Astrocyte of the spinal cord (primary cell): Measurements from ENCODE around the gene KCNH4.
"Not testable (repeated sequence)": the region's sequence is repeated elsewhere in the genome, so short reads cannot be mapped to it uniquely, and the experiment has no call there.

Experiments
- DNase-seq: peaks from one replicate; pipeline ENCODE4 v3.0.0; 2011; ENCODE audit warnings: low read depth, low spot score
- H3K4me3 ChIP-seq: 2 replicates; pipeline ENCODE4 v1.5.1; 2011; ENCODE audit warnings: low read depth, mild to moderate bottlenecking, low read length, moderate library complexity
- in situ Hi-C: cut with HindIII; loops from 2 replicates; pipeline ENCODE4 v1.10.0; 2017; ENCODE audit warnings: low sequenced_read_pairs
- TF ChIP-seq, protein P1 (sequence below): IDR thresholded peaks from 2 replicates; pipeline ENCODE4 v1.5.1; 2012; ENCODE audit warnings: low read depth, mild to moderate bottlenecking, low read length, inconsistent platforms

Gene KCNH4

DNA sequence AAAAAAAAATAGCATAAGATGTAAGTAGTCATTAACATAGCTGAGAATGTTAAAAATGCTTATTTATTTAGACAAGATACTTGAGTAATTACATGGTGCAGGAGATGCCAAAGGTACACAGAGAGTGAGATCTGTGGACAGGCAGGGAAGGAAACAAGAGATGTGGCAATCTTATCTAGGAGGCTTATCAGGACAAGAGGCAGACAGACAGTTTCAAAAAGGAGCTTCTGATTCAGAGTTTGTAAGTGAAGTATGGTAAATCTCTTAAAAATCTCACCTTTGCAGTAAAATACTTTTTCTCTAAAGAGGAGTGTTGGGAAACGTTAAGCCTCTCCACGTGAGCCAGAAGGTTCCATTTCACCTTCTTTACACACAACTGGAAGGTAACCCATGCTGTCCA is 33.2 kb upstream of the KCNH4 start:
- H3K4me3 ChIP-seq: no peak overlapping the region
- TF ChIP-seq, protein P1, sequence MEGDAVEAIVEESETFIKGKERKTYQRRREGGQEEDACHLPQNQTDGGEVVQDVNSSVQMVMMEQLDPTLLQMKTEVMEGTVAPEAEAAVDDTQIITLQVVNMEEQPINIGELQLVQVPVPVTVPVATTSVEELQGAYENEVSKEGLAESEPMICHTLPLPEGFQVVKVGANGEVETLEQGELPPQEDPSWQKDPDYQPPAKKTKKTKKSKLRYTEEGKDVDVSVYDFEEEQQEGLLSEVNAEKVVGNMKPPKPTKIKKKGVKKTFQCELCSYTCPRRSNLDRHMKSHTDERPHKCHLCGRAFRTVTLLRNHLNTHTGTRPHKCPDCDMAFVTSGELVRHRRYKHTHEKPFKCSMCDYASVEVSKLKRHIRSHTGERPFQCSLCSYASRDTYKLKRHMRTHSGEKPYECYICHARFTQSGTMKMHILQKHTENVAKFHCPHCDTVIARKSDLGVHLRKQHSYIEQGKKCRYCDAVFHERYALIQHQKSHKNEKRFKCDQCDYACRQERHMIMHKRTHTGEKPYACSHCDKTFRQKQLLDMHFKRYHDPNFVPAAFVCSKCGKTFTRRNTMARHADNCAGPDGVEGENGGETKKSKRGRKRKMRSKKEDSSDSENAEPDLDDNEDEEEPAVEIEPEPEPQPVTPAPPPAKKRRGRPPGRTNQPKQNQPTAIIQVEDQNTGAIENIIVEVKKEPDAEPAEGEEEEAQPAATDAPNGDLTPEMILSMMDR: no peak
- in situ Hi-C loops: no loop called here
- no peak for DNase-seq

DNA sequence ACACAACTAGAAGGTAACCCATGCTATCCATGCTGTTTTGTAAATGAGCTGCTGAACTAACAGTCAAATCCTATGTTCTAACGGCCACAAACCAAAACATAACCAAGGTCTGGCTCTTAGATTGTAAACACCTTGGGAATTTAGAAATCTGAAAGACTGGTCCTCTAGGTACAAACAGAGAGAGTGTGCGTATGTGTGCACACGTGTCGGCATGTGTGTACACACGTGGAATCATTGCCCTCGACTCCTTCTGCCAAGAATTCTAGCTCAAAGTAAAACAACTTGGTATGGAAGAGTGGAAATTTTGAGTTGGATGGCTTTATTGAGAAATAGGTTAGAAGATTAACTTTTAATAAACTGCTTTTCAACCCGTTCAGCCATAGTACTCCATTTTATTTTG is 31.4 kb upstream of the KCNH4 start:
- no peak for DNase-seq
- no peak overlapping the region for H3K4me3 ChIP-seq
- in situ Hi-C loops: no loop called here
- TF ChIP-seq, protein P1: no peak

DNA sequence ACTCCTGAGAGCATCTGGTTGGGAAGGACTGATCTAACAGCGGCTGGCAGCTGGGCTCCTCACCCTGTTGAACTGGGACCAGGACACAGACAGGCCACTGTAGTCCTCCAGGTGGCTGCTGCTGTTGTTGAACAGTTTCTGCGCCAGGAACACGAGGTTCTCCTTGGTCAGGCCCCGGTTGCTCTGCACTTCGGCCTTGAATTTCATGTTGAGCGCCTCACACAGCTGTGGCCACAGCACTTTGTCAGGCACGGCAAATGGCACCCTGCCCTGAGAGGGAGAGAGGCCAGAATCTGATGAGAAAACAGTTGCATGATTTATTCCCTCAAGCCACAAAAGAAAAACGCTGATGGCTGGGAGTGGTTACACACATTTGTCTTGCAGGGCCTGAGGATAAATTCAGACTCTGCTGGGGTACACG is 31.0 kb upstream of the KCNH4 start:
- H3K4me3 ChIP-seq, in situ Hi-C loops: not testable (repeated sequence)
- DNase-seq: peak; percentile 38

DNA sequence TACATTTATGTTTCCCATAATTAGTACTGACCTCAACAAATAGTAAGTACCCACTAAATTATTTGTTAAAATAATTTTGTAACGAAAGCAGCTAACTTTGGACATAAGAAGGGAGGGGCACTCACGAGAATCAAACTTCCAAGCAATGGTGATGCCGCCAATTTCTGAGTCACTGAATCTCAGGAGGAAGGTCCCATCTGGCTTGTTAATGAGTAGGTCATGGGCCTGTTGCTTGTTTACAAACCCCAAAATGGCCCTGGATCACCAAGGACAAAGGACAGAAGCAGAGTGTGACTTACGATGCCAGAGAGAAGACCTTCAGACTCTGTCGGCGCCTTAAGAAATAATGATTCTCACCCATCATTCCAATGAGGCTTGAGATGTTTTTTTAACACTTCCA is 29.1 kb upstream of the KCNH4 start:
- no peak overlapping the region for H3K4me3 ChIP-seq
- DNase-seq: no peak
- TF ChIP-seq, protein P1: no peak
- in situ Hi-C loops: no loop called here

DNA sequence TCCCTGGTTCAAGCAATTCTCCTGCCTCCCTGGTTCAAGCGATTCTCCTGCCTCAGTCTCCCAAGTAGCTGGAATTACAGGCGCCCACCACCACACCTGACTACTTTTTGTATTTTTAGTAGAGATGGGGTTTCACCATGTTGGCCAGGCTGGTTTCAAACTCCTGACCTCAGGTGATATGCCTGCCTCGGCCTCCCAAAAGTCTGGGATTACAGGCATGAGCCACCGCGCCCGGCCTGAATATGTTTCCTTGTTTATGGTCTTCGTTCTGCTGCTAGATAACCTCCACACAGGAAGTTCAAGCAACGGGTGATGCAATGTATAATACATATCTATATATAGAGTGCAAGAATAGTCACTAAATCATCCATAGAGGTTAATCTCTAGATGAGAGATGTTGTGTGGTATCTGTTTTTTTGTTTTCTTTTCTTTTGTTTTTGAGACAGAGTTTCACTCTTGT is 25.2 kb upstream of the KCNH4 start:
- in situ Hi-C loops, H3K4me3 ChIP-seq, DNase-seq: not testable (repeated sequence)

DNA sequence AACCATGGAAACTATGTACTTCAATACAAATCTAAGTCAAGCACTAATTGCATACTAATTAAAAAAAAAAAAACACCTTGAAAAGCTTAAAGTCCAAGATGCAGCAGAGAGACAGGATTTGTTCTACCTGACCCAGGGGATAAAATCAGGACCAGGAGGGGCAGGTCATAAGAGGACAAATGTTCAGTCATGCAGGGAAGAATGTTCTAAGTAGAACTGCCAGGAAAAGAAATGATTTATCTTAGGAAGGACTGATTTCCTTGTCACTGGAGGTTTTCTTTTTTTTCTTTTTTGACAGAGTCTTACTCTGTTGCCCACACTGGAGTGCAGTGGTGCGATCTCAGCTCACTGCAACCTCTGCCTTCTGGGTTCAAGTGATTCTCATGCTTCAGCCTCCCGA is 22.4 kb upstream of the KCNH4 start:
- no peak overlapping the region for H3K4me3 ChIP-seq
- in situ Hi-C loops: no loop called here
- TF ChIP-seq, protein P1: no peak
- no peak for DNase-seq

DNA sequence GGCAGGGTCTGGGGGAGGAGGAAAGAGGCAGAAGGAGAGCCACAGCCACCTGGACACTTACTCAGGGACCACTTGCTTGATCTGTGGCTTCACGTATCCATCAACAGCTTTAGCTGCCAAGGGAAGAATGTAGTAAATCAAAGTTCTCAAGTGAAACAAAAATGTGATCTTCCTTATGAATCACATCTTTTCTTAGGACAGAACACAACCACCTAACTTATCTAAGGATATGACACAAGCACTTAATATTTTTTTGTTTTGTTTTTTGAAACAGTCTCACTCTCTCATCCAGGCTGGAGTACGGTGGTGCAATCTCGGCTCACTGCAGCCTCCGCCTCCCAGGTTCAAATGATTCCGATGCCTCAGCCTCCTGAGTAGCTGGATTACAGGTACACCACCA is 21.8 kb upstream of the KCNH4 start:
- in situ Hi-C loops: no loop called here
- TF ChIP-seq, protein P1: no peak
- no peak overlapping the region for H3K4me3 ChIP-seq
- DNase-seq: no peak

DNA sequence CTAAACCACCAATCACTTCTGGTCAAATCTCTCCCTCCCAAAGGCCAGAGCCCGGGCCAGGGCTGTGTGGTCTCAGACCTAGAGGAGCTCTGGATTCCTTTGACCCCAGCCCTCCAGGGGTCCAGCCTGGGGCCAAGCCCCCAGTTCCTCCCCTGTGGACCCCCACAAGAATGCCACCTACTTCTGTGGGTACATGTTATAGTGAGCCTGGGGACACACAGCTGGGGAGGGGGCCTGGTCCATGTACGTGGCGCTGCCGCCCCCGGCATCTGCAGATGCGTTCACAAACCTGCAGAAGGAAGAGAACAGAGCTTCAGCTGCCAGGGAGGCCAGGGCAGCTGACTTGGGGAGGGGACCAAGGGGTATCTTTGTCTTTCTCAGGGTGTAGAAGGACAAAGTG is 21.2 kb upstream of the KCNH4 start:
- no peak overlapping the region for H3K4me3 ChIP-seq
- TF ChIP-seq, protein P1: no peak
- in situ Hi-C loops: no loop called here
- no peak for DNase-seq
